IMR-90 (cell line): Measurements from ENCODE around the gene PLXNA4. TPM values are rescaled to one million over a fixed set of nuclear protein-coding genes. Genes with fewer than 3 reads are reported as not detected.

Experiments used
- ATAC-seq: fragments of 200-7000 bp; cut with Tn5 transposase; 2 replicates; pipeline ENCODE4 v1.9.1; 2020; ENCODE audit warnings: low read depth, mild to moderate bottlenecking, moderate library complexity
- BruUV-seq: library from RNA; stranded (reverse); fragments of 400-500 nt; replicated peaks from 2 replicates; lab custom pipeline; 2021; lab: Mats Ljungman, UMichigan
- CTCF ChIA-PET: fragments of 300-600 bp; formaldehyde crosslinking; extraction: SDS; loops from one replicate; lab custom pipeline; 2021; ENCODE audit warnings: antibody characterized with exemption; lab: Yijun Ruan, JAX
- POLR2A ChIA-PET: fragments of 300-600 bp; sonication (Branson Sonifier 250); formaldehyde crosslinking; loops from one replicate; lab custom pipeline; 2022; ENCODE audit warnings: antibody characterized with exemption; ENCODE audit not compliant: unreplicated experiment; lab: Charles Lee
- DNase-seq: peaks from one replicate; pipeline ENCODE4 v3.0.0; 2013
- H2AFZ ChIP-seq: replicated peaks from 2 replicates; pipeline ENCODE3; 2013; ENCODE audit warnings: low read length, mild to moderate bottlenecking; ENCODE audit not compliant: poor library complexity
- H2AK5ac ChIP-seq: 2 replicates; pipeline ENCODE4 v1.6.1; 2013; ENCODE audit warnings: low read depth, low read length, inconsistent platforms
- H2AK9ac ChIP-seq: replicated peaks from 2 replicates; pipeline ENCODE3; 2013; ENCODE audit warnings: mild to moderate bottlenecking, low read depth, low read length, moderate library complexity; ENCODE audit not compliant: poor library complexity
- H2BK120ac ChIP-seq: 2 replicates; pipeline ENCODE4 v1.6.1; 2013; ENCODE audit warnings: low read depth, low read length, inconsistent platforms
- H2BK15ac ChIP-seq: 3 replicates; pipeline ENCODE4 v1.6.1; 2013; ENCODE audit warnings: low read depth, low read length, inconsistent platforms
- H2BK20ac ChIP-seq: 2 replicates; pipeline ENCODE4 v1.6.1; 2013; ENCODE audit warnings: low read depth, mild to moderate bottlenecking, inconsistent platforms, low read length, moderate library complexity
- H2BK5ac ChIP-seq: 2 replicates; pipeline ENCODE4 v1.6.1; 2013; ENCODE audit warnings: mild to moderate bottlenecking, low read depth, low read length, inconsistent platforms; ENCODE audit not compliant: poor library complexity, severe bottlenecking
- H3K14ac ChIP-seq: replicated peaks from 2 replicates; pipeline ENCODE4 v1.6.1; 2013; ENCODE audit warnings: low read depth, low read length, inconsistent platforms
- H3K18ac ChIP-seq: 2 replicates; pipeline ENCODE4 v1.6.1; 2013; ENCODE audit warnings: low read depth, low read length, control low read depth
- H3K23ac ChIP-seq: 2 replicates; pipeline ENCODE4 v1.6.1; 2013; ENCODE audit warnings: low read depth, low read length, inconsistent platforms
- H3K27ac ChIP-seq: 2 replicates; pipeline ENCODE4 v1.5.1; 2013; ENCODE audit warnings: mild to moderate bottlenecking, control low read depth, low read length; ENCODE audit not compliant: insufficient read depth
- H3K27me3 ChIP-seq: 2 replicates; pipeline ENCODE4 v1.6.1; 2013; ENCODE audit warnings: low read length; ENCODE audit not compliant: control insufficient read depth, insufficient read depth
- H3K36me3 ChIP-seq: 2 replicates; pipeline ENCODE4 v1.6.1; 2013; ENCODE audit warnings: low read length, mixed read lengths; ENCODE audit not compliant: control insufficient read depth, insufficient read depth
- H3K4ac ChIP-seq: 2 replicates; pipeline ENCODE4 v1.6.1; 2013; ENCODE audit warnings: low read depth, low read length, inconsistent platforms
- H3K4me1 ChIP-seq: 2 replicates; pipeline ENCODE4 v1.6.1; 2013; ENCODE audit warnings: low read length, mixed read lengths; ENCODE audit not compliant: control insufficient read depth, insufficient read depth
- H3K4me2 ChIP-seq: 2 replicates; pipeline ENCODE4 v1.6.1; 2013; ENCODE audit warnings: low read depth, mild to moderate bottlenecking, control low read depth, low read length, moderate library complexity
- H3K4me3 ChIP-seq: 2 replicates; pipeline ENCODE4 v1.5.1; 2013; ENCODE audit warnings: low read depth, mild to moderate bottlenecking, control low read depth, low read length, moderate library complexity; ENCODE audit not compliant: insufficient read depth
- H3K56ac ChIP-seq: 2 replicates; pipeline ENCODE4 v1.6.1; 2013; ENCODE audit warnings: low read length, inconsistent platforms; ENCODE audit not compliant: insufficient read depth; ENCODE audit errors: extremely low read depth
- H3K79me1 ChIP-seq, 2 experiments: 2 replicates each; pipeline ENCODE4 v1.6.1; 2013; ENCODE audit warnings: low read length in 2 of 2, inconsistent platforms in 1 of 2, low read depth in 1 of 2
- H3K9ac ChIP-seq: 2 replicates; pipeline ENCODE4 v1.6.1; 2013; ENCODE audit warnings: low read depth, low read length, control low read depth
- H3K9me1 ChIP-seq: 2 replicates; pipeline ENCODE4 v1.6.1; 2013; ENCODE audit warnings: low read length, inconsistent platforms; ENCODE audit not compliant: insufficient read depth
- H3K9me3 ChIP-seq: 2 replicates; pipeline ENCODE4 v1.6.1; 2013; ENCODE audit warnings: low read length; ENCODE audit not compliant: control insufficient read depth, insufficient read depth
- H4K20me1 ChIP-seq: 2 replicates; pipeline ENCODE4 v1.6.1; 2013; ENCODE audit warnings: low read length, inconsistent platforms; ENCODE audit not compliant: insufficient read depth
- H4K5ac ChIP-seq: 2 replicates; pipeline ENCODE4 v1.6.1; 2013; ENCODE audit warnings: mild to moderate bottlenecking, low read depth, low read length, control low read depth
- H4K8ac ChIP-seq, 2 experiments: 2 replicates each; pipeline ENCODE4 v1.6.1; 2013; ENCODE audit warnings: low read depth in 2 of 2, low read length in 2 of 2, control low read depth in 1 of 2, inconsistent platforms in 1 of 2
- H4K91ac ChIP-seq: 2 replicates; pipeline ENCODE4 v1.6.1; 2013; ENCODE audit warnings: low read depth, low read length, inconsistent platforms; ENCODE audit not compliant: insufficient read depth
- BHLHE40 ChIP-seq: fragments of 150-350 bp; IDR thresholded peaks from 2 replicates; pipeline ENCODE4 v1.6.1; 2016; ENCODE audit warnings: mild to moderate bottlenecking, low read depth, low read length
- CEBPB ChIP-seq: IDR thresholded peaks from 2 replicates; pipeline ENCODE4 v1.6.1; 2012; ENCODE audit warnings: low read depth, low read length, improper control_type of control experiment
- CHD1 ChIP-seq: IDR thresholded peaks from 2 replicates; pipeline ENCODE4 v1.6.1; 2012; ENCODE audit warnings: low read depth, low read length, improper control_type of control experiment
- ELK1 ChIP-seq: fragments of 150-350 bp; IDR thresholded peaks from 2 replicates; pipeline ENCODE4 v1.6.1; 2016; ENCODE audit warnings: low read depth, mild to moderate bottlenecking, low read length, moderate library complexity, borderline replicate concordance
- FOS ChIP-seq: fragments of 150-350 bp; IDR thresholded peaks from 2 replicates; pipeline ENCODE4 v1.6.1; 2016; ENCODE audit warnings: low read depth, low read length
- MAFK ChIP-seq: IDR thresholded peaks from 2 replicates; pipeline ENCODE4 v1.6.1; 2012; ENCODE audit warnings: low read depth, low read length, improper control_type of control experiment
- MAZ ChIP-seq: IDR thresholded peaks from 2 replicates; pipeline ENCODE4 v1.6.1; 2012; ENCODE audit warnings: low read depth, mild to moderate bottlenecking, low read length, improper control_type of control experiment, moderate library complexity, borderline replicate concordance
- MXI1 ChIP-seq: IDR thresholded peaks from 2 replicates; pipeline ENCODE4 v1.6.1; 2012; ENCODE audit warnings: low read depth, mild to moderate bottlenecking, low read length, moderate library complexity, borderline replicate concordance
- NFE2L2 ChIP-seq: fragments of 150-350 bp; IDR thresholded peaks from 2 replicates; pipeline ENCODE4 v1.6.1; 2016; ENCODE audit warnings: low read depth, mild to moderate bottlenecking, low read length
- POLR2A ChIP-seq: IDR thresholded peaks from 2 replicates; pipeline ENCODE4 v1.6.1; 2012; ENCODE audit warnings: mild to moderate bottlenecking, low read depth, low read length
- RAD21 ChIP-seq: IDR thresholded peaks from 2 replicates; pipeline ENCODE4 v1.6.1; 2012; ENCODE audit warnings: low read length, improper control_type of control experiment
- RCOR1 ChIP-seq: IDR thresholded peaks from 2 replicates; pipeline ENCODE4 v1.6.1; 2012; ENCODE audit warnings: mild to moderate bottlenecking, low read length, improper control_type of control experiment; ENCODE audit not compliant: insufficient replicate concordance
- RFX5 ChIP-seq: IDR thresholded peaks from 2 replicates; pipeline ENCODE4 v1.8.0; 2012; ENCODE audit warnings: low read depth, mild to moderate bottlenecking, low read length, moderate library complexity
- SMC3 ChIP-seq: fragments of 150-350 bp; IDR thresholded peaks from 2 replicates; pipeline ENCODE4 v1.6.1; 2016; ENCODE audit warnings: low read depth, mild to moderate bottlenecking, antibody characterized with exemption, low read length, moderate library complexity
- WGBS, 2 experiments: methylation state at CpG; one replicate each; pipeline versions ENCODE4 v1.1.5 to v1.1.7; 2013; ENCODE audit warnings: missing lambda C conversion rate in 2 of 2; ENCODE audit not compliant: insufficient read length in 1 of 2; ENCODE audit errors: extremely low coverage in 2 of 2; 5-methylcytosine and 5-hydroxymethylcytosine counted together
- dilution Hi-C: fragments of 300-500 bp; cut with HindIII; formaldehyde crosslinking; loops from one replicate; pipeline ENCODE4 v1.14.3; 2018; ENCODE audit warnings: low sequenced_read_pairs; ENCODE audit not compliant: unreplicated experiment
- in situ Hi-C: fragments of 300-500 bp; cut with MboI; formaldehyde crosslinking; loops from 3 replicates; pipeline ENCODE4 v1.14.3; 2019; ENCODE audit warnings: low sequenced_read_pairs, inconsistent platforms, mixed read lengths
- intact Hi-C: fragments of 100-400 bp; cut with micrococcal nuclease; formaldehyde crosslinking; loops from 2 replicates; pipeline ENCODE4 v1.10.0; 2022
- polyA plus RNA-seq, 3 experiments: library from polyadenylated mRNA; depleted of rRNA; stranded (reverse); fragments of >200 nt; gene quantifications; 2 replicates each; pipeline ENCODE4 v1.2.3, GENCODE V29; 2012; ENCODE audit warnings: low replicate concordance in 1 of 3
- total RNA-seq: library from RNA; depleted of rRNA; stranded (reverse); fragments of >200 nt; gene quantifications from 2 replicates; pipeline ENCODE4 v1.2.3, GENCODE V29; 2012
- TF ChIP-seq, protein P1 (sequence below): fragments of 150-350 bp; IDR thresholded peaks from 2 replicates; pipeline ENCODE4 v1.6.1; 2017; ENCODE audit warnings: mild to moderate bottlenecking, antibody characterized with exemption, low read length, low read depth
- TF ChIP-seq, protein P2 (sequence below): conservative IDR thresholded peaks from 2 replicates; pipeline ENCODE4 v1.5.1; 2012; ENCODE audit warnings: mild to moderate bottlenecking, low read depth, low read length, improper control_type of control experiment

The PLXNA4 gene
- total and polyA plus RNA-seq, 2 of the 4 experiments (the other 2 are of a cell fraction), result under 0.01 TPM

- H2AFZ ChIP-seq, result no peak overlapping the region
- in situ Hi-C loops (no loop called here), intact Hi-C loops (no loop called here), dilution Hi-C loops (no loop called here)
- H3K79me1 ChIP-seq, result no peaks in the 10 kb centered on the region
- no peaks in the 10 kb centered on the region for H4K20me1 ChIP-seq
- no peak for TF ChIP-seq FOS
- TF ChIP-seq ELK1, result no peak
- TF ChIP-seq POLR2A, result no peak
- no peak for TF ChIP-seq MXI1
- no peak for TF ChIP-seq CHD1
- TF ChIP-seq NFE2L2, result no peak
- no peak for TF ChIP-seq RAD21
- TF ChIP-seq RCOR1, result no peak
- no peak for TF ChIP-seq BHLHE40
- TF ChIP-seq, protein P1, sequence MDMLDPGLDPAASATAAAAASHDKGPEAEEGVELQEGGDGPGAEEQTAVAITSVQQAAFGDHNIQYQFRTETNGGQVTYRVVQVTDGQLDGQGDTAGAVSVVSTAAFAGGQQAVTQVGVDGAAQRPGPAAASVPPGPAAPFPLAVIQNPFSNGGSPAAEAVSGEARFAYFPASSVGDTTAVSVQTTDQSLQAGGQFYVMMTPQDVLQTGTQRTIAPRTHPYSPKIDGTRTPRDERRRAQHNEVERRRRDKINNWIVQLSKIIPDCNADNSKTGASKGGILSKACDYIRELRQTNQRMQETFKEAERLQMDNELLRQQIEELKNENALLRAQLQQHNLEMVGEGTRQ, result no peak
- TF ChIP-seq MAZ, result no peak
- TF ChIP-seq, protein P2, sequence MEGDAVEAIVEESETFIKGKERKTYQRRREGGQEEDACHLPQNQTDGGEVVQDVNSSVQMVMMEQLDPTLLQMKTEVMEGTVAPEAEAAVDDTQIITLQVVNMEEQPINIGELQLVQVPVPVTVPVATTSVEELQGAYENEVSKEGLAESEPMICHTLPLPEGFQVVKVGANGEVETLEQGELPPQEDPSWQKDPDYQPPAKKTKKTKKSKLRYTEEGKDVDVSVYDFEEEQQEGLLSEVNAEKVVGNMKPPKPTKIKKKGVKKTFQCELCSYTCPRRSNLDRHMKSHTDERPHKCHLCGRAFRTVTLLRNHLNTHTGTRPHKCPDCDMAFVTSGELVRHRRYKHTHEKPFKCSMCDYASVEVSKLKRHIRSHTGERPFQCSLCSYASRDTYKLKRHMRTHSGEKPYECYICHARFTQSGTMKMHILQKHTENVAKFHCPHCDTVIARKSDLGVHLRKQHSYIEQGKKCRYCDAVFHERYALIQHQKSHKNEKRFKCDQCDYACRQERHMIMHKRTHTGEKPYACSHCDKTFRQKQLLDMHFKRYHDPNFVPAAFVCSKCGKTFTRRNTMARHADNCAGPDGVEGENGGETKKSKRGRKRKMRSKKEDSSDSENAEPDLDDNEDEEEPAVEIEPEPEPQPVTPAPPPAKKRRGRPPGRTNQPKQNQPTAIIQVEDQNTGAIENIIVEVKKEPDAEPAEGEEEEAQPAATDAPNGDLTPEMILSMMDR, result no peak
- TF ChIP-seq MAFK, result no peak
- TF ChIP-seq SMC3, result no peak
- TF ChIP-seq CEBPB, result no peak
- TF ChIP-seq RFX5, result no peak
- no peak overlapping the region for H3K4ac ChIP-seq
- ChIA-PET CTCF (no interaction called here), POLR2A (no interaction called here)
- no peak overlapping the region for H3K14ac ChIP-seq
- WGBS, 2 experiments, result 26% methylated on average over 4 of the region's 5 CpGs; no CpG with 5 or more reads in 1 of the 2 experiments
- DNase-seq, result no peak
- no peaks in the 10 kb centered on the region for H3K27me3 ChIP-seq
- no peak overlapping the region for H2BK120ac ChIP-seq
- no peak overlapping the region for H4K5ac ChIP-seq
- no TSS peak for BruUV-seq
- no peaks in the 10 kb centered on the region for H3K9me3 ChIP-seq
- H3K27ac ChIP-seq, result no peak overlapping the region
- no peak overlapping the region for H4K91ac ChIP-seq
- no peak overlapping the region for H2BK20ac ChIP-seq
- H3K9ac ChIP-seq, result no peak overlapping the region
- H3K36me3 ChIP-seq, result no peaks in the 10 kb centered on the region
- H3K56ac ChIP-seq, result no peak overlapping the region
- no peak overlapping the region for H2AK9ac ChIP-seq
- H2AK5ac ChIP-seq, result no peak overlapping the region
- no peaks in the 10 kb centered on the region for H3K9me1 ChIP-seq
- no peaks in the 10 kb centered on the region for H3K4me1 ChIP-seq
- H3K4me2 ChIP-seq, result no peak overlapping the region
- no peak overlapping the region for H3K4me3 ChIP-seq
- no peak overlapping the region for H3K23ac ChIP-seq
- no peak for ATAC-seq
- no peak overlapping the region for H3K18ac ChIP-seq
- H2BK5ac ChIP-seq, result no peak overlapping the region
- no peak overlapping the region for H2BK15ac ChIP-seq
- no peak overlapping the region for H4K8ac ChIP-seq
These were observed 435.9 kb downstream of the PLXNA4 start for GRCh38 chr7:132140341-132140740.
